Loucy (cell line): ENCODE results near the gene SHISAL1.
A peak's percentile ranks its signal among the peaks of the same experiment; 100 is the strongest.

ENCODE experiments used
- H2AFZ ChIP-seq: fragments of 200-600 bp; sonication (generic); 2 replicates; pipeline ENCODE4 v1.6.0; 2016; ENCODE audit warnings: antibody characterized with exemption, mild to moderate bottlenecking, low read length, moderate library complexity
- H3F3A ChIP-seq: fragments of 200-600 bp; 2 replicates; pipeline ENCODE4 v1.6.0; 2016; ENCODE audit warnings: antibody characterized with exemption, low read depth, mild to moderate bottlenecking
- H3K27me3 ChIP-seq: fragments of 200-600 bp; sonication (generic); 2 replicates; pipeline ENCODE4 v1.6.1; 2014; ENCODE audit warnings: low read length, mild to moderate bottlenecking; ENCODE audit not compliant: insufficient read depth, poor library complexity, severe bottlenecking
- H3K36me3 ChIP-seq: fragments of 200-600 bp; sonication (generic); 2 replicates; pipeline ENCODE4 v1.6.1; 2016; ENCODE audit warnings: low read length; ENCODE audit not compliant: insufficient read depth
- H3K4me1 ChIP-seq: fragments of 200-600 bp; sonication (generic); 2 replicates; pipeline ENCODE4 v1.5.1; 2014; ENCODE audit warnings: low read length, mild to moderate bottlenecking; ENCODE audit not compliant: insufficient read depth, poor library complexity, severe bottlenecking
- H3K4me2 ChIP-seq: fragments of 200-600 bp; sonication (generic); 2 replicates; pipeline ENCODE4 v1.6.0; 2014; ENCODE audit warnings: antibody characterized with exemption, low read length, low read depth, mild to moderate bottlenecking; ENCODE audit not compliant: poor library complexity, severe bottlenecking
- H3K4me3 ChIP-seq: fragments of 200-600 bp; sonication (generic); 2 replicates; pipeline ENCODE4 v1.5.1; 2014; ENCODE audit warnings: low read length, mild to moderate bottlenecking, mixed read lengths; ENCODE audit not compliant: poor library complexity, severe bottlenecking
- H3K79me2 ChIP-seq: fragments of 200-600 bp; sonication (generic); 2 replicates; pipeline ENCODE4 v1.6.1; 2014; ENCODE audit warnings: low read length; ENCODE audit not compliant: insufficient read depth
- H3K9ac ChIP-seq: fragments of 200-600 bp; sonication (generic); 2 replicates; pipeline ENCODE4 v1.6.0; 2014; ENCODE audit warnings: mild to moderate bottlenecking, low read depth, low read length, moderate library complexity; ENCODE audit not compliant: poor library complexity, severe bottlenecking
- H3K9me2 ChIP-seq: fragments of 200-600 bp; sonication (generic); replicated peaks from 2 replicates; pipeline ENCODE4 v1.6.1; 2016; ENCODE audit warnings: low read depth, low read length, mixed read lengths
- H3K9me3 ChIP-seq: fragments of 200-600 bp; sonication (generic); 2 replicates; pipeline ENCODE4 v1.6.1; 2014; ENCODE audit warnings: mild to moderate bottlenecking, antibody characterized with exemption, low read length, low read depth; ENCODE audit not compliant: insufficient read depth
- H4K20me1 ChIP-seq: fragments of 200-600 bp; sonication (generic); 2 replicates; pipeline ENCODE4 v1.6.0; 2014; ENCODE audit warnings: antibody characterized with exemption, low read length, mild to moderate bottlenecking; ENCODE audit not compliant: insufficient read depth, poor library complexity, severe bottlenecking
- CTCF ChIP-seq: fragments of 200-600 bp; sonication (generic); conservative IDR thresholded peaks from 2 replicates; pipeline ENCODE4 v1.5.1; 2014; ENCODE audit warnings: mild to moderate bottlenecking, antibody characterized with exemption, low read length
- EZH2phosphoT487 ChIP-seq: fragments of 200-600 bp; IDR thresholded peaks from 2 replicates; pipeline ENCODE4 v1.6.1; 2018; ENCODE audit warnings: antibody characterized with exemption, mild to moderate bottlenecking, moderate library complexity, borderline replicate concordance

Gene SHISAL1

GRCh38 chr22:44291674-44292360, 20.9 kb downstream of the SHISAL1 start:
- H3K79me2 ChIP-seq = no peaks in the 10 kb centered on the region
- H3K4me1 ChIP-seq = peaks cover 14% of the 10 kb centered on the region
- H2AFZ ChIP-seq = no peak overlapping the region
- H3K9me2 ChIP-seq = no peaks in the 10 kb centered on the region
- H3F3A ChIP-seq = no peaks in the 10 kb centered on the region
- no peaks in the 10 kb centered on the region for H3K36me3 ChIP-seq
- no peaks in the 10 kb centered on the region for H3K27me3 ChIP-seq
- no peak overlapping the region for H3K4me3 ChIP-seq
- no peaks in the 10 kb centered on the region for H3K9me3 ChIP-seq
- TF ChIP-seq EZH2phosphoT487 = no peak
- TF ChIP-seq CTCF = no peak
- H3K4me2 ChIP-seq = peak overlapping the region; percentile 21
- H4K20me1 ChIP-seq = no peaks in the 10 kb centered on the region
- H3K9ac ChIP-seq = no peak overlapping the region

GRCh38 chr22:44291265-44291664, 21.5 kb downstream of the SHISAL1 start:
- Histone ChIP-seq H3K79me2 (no peaks in the 10 kb centered on the region), H3F3A (no peaks in the 10 kb centered on the region), H3K9me2 (no peaks in the 10 kb centered on the region), H3K36me3 (no peaks in the 10 kb centered on the region), H3K4me2 (peak overlapping the region; percentile 21), H3K9ac (no peak overlapping the region), H4K20me1 (no peaks in the 10 kb centered on the region), H3K4me1 (peaks cover 14% of the 10 kb centered on the region), H3K4me3 (no peak overlapping the region), H3K27me3 (no peaks in the 10 kb centered on the region), H2AFZ (no peak overlapping the region), H3K9me3 (no peaks in the 10 kb centered on the region)
- TF ChIP-seq EZH2phosphoT487 = no peak
- no peak for TF ChIP-seq CTCF

- no peak overlapping the region for H3K4me2 ChIP-seq
- H2AFZ ChIP-seq = no peak overlapping the region
Measured at GRCh38 chr22:44289414-44290171, 23.2 kb downstream of the SHISAL1 start.

More at GRCh38 chr22:44289414-44290171, 23.2 kb downstream of the SHISAL1 start:
- Histone ChIP-seq H3K9me2 (no peaks in the 10 kb centered on the region), H3K4me1 (peaks cover 14% of the 10 kb centered on the region), H3K4me3 (no peak overlapping the region), H4K20me1 (no peaks in the 10 kb centered on the region), H3K36me3 (no peaks in the 10 kb centered on the region), H3K27me3 (no peaks in the 10 kb centered on the region), H3K79me2 (no peaks in the 10 kb centered on the region), H3K9ac (no peak overlapping the region), H3K9me3 (no peaks in the 10 kb centered on the region), H3F3A (no peaks in the 10 kb centered on the region)
- TF ChIP-seq EZH2phosphoT487 = no peak
- TF ChIP-seq CTCF = no peak
